Small intestine (tissue), 7 donors: ENCODE measurements around the gene PDE4D. TPM values are rescaled to one million over a fixed set of nuclear protein-coding genes. Genes with fewer than 3 reads are reported as not detected.

Experiments
- DNase-seq, 2 donors: peaks; one replicate each; pipeline versions ENCODE4 v3.0.0 to v3.0.0-alpha.2; 2013
- FAIRE-seq: peaks from 2 replicates; lab custom pipeline; 2012; peaks lifted over from hg19 to GRCh38; lab: Jason Lieb, UNC
- H3K27ac ChIP-seq, 3 donors: one replicate each; pipeline ENCODE4 v1.5.1; 2013; ENCODE audit warnings: low read length in 2 of 3, mild to moderate bottlenecking in 2 of 3, control low read depth in 1 of 3, inconsistent platforms in 1 of 3, low read depth in 1 of 3, moderate library complexity in 1 of 3
- H3K27me3 ChIP-seq, 3 donors: one replicate each; pipeline ENCODE4 v1.6.1; 2013; ENCODE audit warnings: low read length in 3 of 3, inconsistent platforms in 1 of 3; ENCODE audit not compliant: control insufficient read depth in 3 of 3, insufficient read depth in 3 of 3
- H3K36me3 ChIP-seq, 3 donors: one replicate each; pipeline ENCODE4 v1.6.1; 2013; ENCODE audit warnings: low read length in 3 of 3, inconsistent platforms in 1 of 3, low read depth in 1 of 3, mild to moderate bottlenecking in 1 of 3, moderate library complexity in 1 of 3; ENCODE audit not compliant: control insufficient read depth in 3 of 3, insufficient read depth in 2 of 3
- H3K4me1 ChIP-seq, 3 donors: one replicate each; pipeline ENCODE4 v1.6.1; 2013; ENCODE audit warnings: low read length in 2 of 3, inconsistent platforms in 1 of 3, low read depth in 1 of 3, mild to moderate bottlenecking in 1 of 3, moderate library complexity in 1 of 3; ENCODE audit not compliant: control insufficient read depth in 3 of 3, insufficient read depth in 2 of 3
- H3K4me3 ChIP-seq, 3 donors: one replicate each; pipeline ENCODE4 v1.5.1; 2013; ENCODE audit warnings: low read length in 3 of 3, control low read depth in 1 of 3, inconsistent platforms in 1 of 3, low read depth in 1 of 3, mild to moderate bottlenecking in 1 of 3, moderate library complexity in 1 of 3
- H3K9me3 ChIP-seq, 2 donors: one replicate each; pipeline ENCODE4 v1.6.1; 2013; ENCODE audit warnings: low read depth in 1 of 2, low read length in 1 of 2; ENCODE audit not compliant: control insufficient read depth in 2 of 2, insufficient read depth in 1 of 2
- WGBS, 3 donors: extraction: QIAGEN DNeasy Blood & Tissue Kit; methylation state at CpG; one replicate each; pipeline ENCODE4 v1.1.7; 2013; 5-methylcytosine and 5-hydroxymethylcytosine counted together
- polyA plus RNA-seq, 4 donors: library from polyadenylated mRNA; stranded (reverse) in 3 of 4; unstranded in 1 of 4; fragments of 200-250 nt in 3 of 4; fragments of 120-200 nt in 1 of 4; gene quantifications; one replicate each; pipeline versions ENCODE4 v1.2.1 to v1.2.3, GENCODE V29; 2013
- donor health status: healthy with polysubstance abuse.
- donor health status: control.
- donor health status: control.
- donor health status: Bipolar disorder and iron deficiency.
- donor health status: healthy.

PDE4D gene
- polyA plus RNA-seq, 4 donors: 2.9 to 16.2 (median 5.3) TPM

DNA sequence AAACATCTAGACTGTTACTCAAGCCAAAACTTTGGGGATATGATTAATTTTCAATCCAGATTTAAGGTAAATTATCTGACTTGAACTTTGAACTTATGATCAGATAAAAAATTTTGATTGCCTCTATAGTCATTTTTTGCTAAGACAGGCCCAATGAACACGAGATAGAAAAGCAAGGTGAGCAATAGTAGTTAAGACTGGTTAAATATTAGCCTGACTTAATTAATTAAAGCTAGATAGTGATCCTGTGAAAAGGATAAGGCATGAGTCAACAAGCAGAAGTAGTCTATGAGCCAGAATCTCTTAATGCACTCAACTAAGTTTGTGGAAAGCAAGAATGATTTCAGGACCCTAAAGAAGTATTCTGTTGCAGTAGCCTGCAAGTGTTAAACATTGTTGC, 66.5 kb downstream of the PDE4D start:
- 0 to 54% (median 5%) methylated on average over 1 of the region's 1 CpG for WGBS, 3 donors
- H3K27me3 ChIP-seq: no peaks in the 10 kb centered on the region
- no peak for FAIRE-seq

GRCh38 chr5:59823420-59823819, 70.1 kb downstream of the PDE4D start:
- Histone ChIP-seq H3K27me3 (no peaks in the 10 kb centered on the region), H3K27ac (no peak overlapping the region), H3K4me1 (no peaks in the 10 kb centered on the region), H3K9me3 (no peaks in the 10 kb centered on the region), H3K36me3 (no peaks in the 10 kb centered on the region), H3K4me3 (no peak overlapping the region)
- FAIRE-seq: no peak
- no peak for DNase-seq
- WGBS, 3 donors: 64 to 86% (median 77%) methylated on average over 2 of the region's 2 CpGs

More for the DNA sequence above, 66.5 kb downstream of the PDE4D start:
- DNase-seq: peak in 1 of 2 donors; percentile 67
- Histone ChIP-seq H3K9me3 (no peaks in the 10 kb centered on the region), H3K4me3 (no peak overlapping the region), H3K27ac (no peak overlapping the region), H3K4me1 (no peaks in the 10 kb centered on the region), H3K36me3 (no peaks in the 10 kb centered on the region)

- H3K36me3 ChIP-seq: no peaks in the 10 kb centered on the region
- H3K9me3 ChIP-seq: no peaks in the 10 kb centered on the region
- H3K4me1 ChIP-seq: no peaks in the 10 kb centered on the region
- no peaks in the 10 kb centered on the region for H3K27me3 ChIP-seq
- no peak overlapping the region for H3K27ac ChIP-seq
- WGBS, 3 donors: 77 to 87% (median 82%) methylated on average over 3 of the region's 3 CpGs
- DNase-seq (no peak), FAIRE-seq (no peak)
- H3K4me3 ChIP-seq: no peak overlapping the region
Observed at GRCh38 chr5:59819806-59820205, 73.7 kb downstream of the PDE4D start.

DNA sequence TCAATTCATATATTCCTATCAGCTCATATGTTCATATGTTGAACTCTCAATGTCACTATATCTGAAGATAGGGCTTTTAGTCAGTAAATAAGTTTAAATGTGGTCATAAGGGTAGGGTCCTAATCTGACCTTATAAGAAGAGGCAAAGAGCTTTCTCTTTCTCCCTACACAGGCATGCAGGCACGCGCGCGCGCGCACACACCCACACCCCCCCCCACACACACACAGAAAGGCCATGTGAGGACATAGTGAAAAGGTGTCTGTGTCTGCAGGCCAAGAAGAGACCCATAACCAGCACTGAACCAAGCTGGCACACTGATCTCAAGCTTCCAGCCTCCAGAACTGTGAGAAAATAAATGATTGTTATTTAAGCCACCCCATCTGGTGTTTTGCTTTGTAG, 76.0 kb downstream of the PDE4D start:
- Histone ChIP-seq H3K4me1 (no peaks in the 10 kb centered on the region), H3K9me3 (no peaks in the 10 kb centered on the region), H3K36me3 (no peaks in the 10 kb centered on the region), H3K27ac (no peak overlapping the region), H3K4me3 (no peak overlapping the region), H3K27me3 (no peaks in the 10 kb centered on the region)
- FAIRE-seq (no peak), DNase-seq (no peak)
- 81 to 95% (median 89%) methylated on average over 6 of the region's 6 CpGs for WGBS, 3 donors

GRCh38 chr5:59816654-59817300, 76.7 kb downstream of the PDE4D start:
- no peaks in the 10 kb centered on the region for H3K27me3 ChIP-seq
- no peaks in the 10 kb centered on the region for H3K36me3 ChIP-seq
- WGBS, 3 donors: 81 to 93% (median 86%) methylated on average over 6 of the region's 6 CpGs
- H3K4me3 ChIP-seq: no peak overlapping the region
- H3K9me3 ChIP-seq: no peaks in the 10 kb centered on the region
- H3K27ac ChIP-seq: no peak overlapping the region
- DNase-seq (no peak), FAIRE-seq (no peak)
- no peaks in the 10 kb centered on the region for H3K4me1 ChIP-seq

- H3K36me3 ChIP-seq: no peaks in the 10 kb centered on the region
- FAIRE-seq: no peak
- peaks cover 0 to 2% (median 0%) of the 10 kb centered on the region in 3 donors for H3K27me3 ChIP-seq
- no peak overlapping the region for H3K27ac ChIP-seq
- no peak for DNase-seq
- H3K9me3 ChIP-seq: no peaks in the 10 kb centered on the region
- 84 to 89% (median 87%) methylated on average over 2 of the region's 2 CpGs for WGBS, 3 donors
- H3K4me3 ChIP-seq: no peak overlapping the region
- no peaks in the 10 kb centered on the region for H3K4me1 ChIP-seq
Observed at GRCh38 chr5:59814537-59814872, 79.0 kb downstream of the PDE4D start.

DNA sequence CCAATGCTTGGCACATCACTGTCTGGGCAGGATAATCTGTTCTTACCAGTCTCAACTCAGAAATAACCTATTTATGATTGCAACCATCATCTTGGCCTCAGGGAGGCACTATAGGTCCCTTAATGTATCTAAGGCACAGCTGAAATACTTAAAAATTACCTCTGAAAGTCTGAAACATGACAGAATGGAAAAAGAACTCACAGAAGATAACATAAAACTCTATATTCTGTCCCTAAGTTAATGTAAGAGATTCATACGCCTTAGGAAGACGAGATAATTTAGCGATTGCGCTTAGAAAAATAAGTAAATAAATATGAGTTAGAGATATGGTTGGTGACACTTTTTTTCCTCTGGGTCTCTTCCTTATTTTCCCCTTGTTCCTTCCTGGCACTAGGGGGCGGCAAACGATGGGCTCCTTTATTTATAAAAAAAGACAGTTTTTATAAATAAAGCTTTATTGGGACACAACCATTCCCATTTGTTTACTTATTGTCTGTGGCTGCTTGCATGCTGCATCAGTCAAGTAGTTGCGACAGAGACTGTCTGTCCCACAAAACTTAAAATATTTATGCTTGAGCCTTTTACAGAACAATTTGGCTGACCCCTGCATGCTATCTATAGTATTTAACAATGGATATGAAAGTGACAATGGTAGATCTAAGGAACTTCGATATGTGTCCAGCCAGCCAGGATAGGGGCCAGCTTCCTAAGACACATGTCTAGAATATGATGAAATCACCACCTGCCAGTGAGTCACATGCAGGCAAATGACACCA, 79.6 kb downstream of the PDE4D start:
- DNase-seq (peak; percentile 68 to 72), FAIRE-seq (no peak)
- H3K9me3 ChIP-seq: no peaks in the 10 kb centered on the region
- no peaks in the 10 kb centered on the region for H3K36me3 ChIP-seq
- H3K27ac ChIP-seq: no peak overlapping the region
- H3K4me1 ChIP-seq: no peaks in the 10 kb centered on the region
- no peak overlapping the region for H3K4me3 ChIP-seq
- 27 to 41% (median 36%) methylated on average over 8 of the region's 8 CpGs for WGBS, 3 donors
- peaks cover 0 to 2% (median 0%) of the 10 kb centered on the region in 3 donors for H3K27me3 ChIP-seq

DNA sequence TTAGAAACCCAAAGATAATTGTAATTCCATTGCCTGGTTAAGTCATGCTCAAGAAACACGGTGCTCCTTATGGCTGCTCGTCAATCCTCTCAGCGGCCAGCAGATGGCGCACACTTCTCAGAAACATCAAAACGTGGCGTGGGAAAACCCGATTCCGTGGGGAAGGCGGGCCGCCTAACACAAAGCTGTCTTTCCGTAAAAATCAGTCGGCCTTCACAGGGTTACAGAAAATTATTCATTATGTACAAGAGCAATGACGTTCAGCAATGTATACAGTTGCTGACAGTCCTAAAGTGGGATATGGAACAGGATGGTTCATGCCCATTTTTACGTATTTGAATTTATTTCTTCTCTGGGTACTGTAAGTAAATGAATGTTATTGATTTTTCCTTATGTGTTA, 83.5 kb downstream of the PDE4D start:
- peaks cover 0 to 2% (median 0%) of the 10 kb centered on the region in 3 donors for H3K27me3 ChIP-seq
- 3 to 6% (median 4%) methylated on average over 14 of the region's 14 CpGs for WGBS, 3 donors
- FAIRE-seq (no peak), DNase-seq (peak; percentile 74 to 80)
- H3K4me1 ChIP-seq: no peaks in the 10 kb centered on the region
- H3K27ac ChIP-seq: no peak overlapping the region
- H3K36me3 ChIP-seq: no peaks in the 10 kb centered on the region
- no peaks in the 10 kb centered on the region for H3K9me3 ChIP-seq
- peak overlapping the region in 1 of 3 donors; percentile 3 for H3K4me3 ChIP-seq
